ENCODE results near the gene BCL11A.

DNA sequence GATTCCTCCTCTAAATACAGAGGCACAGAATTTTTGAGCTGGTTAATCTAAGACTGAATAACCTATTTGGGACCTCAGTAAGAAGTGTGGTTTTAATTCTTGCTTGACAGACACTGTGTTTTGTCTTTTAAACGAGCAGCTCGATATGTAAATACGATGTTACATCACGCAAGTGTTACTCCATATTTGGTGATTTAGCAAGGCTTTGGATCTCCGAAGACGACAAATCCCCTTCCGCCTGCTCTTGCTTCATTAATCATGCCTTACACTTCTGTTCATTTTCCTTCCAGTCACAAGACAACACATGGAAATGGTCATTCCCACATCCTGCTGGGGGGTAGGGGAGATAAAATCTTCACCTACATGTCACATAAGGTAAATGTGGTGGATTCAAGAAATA, 9.4 kb downstream of the BCL11A start:
- TF ChIP-seq, protein P1, sequence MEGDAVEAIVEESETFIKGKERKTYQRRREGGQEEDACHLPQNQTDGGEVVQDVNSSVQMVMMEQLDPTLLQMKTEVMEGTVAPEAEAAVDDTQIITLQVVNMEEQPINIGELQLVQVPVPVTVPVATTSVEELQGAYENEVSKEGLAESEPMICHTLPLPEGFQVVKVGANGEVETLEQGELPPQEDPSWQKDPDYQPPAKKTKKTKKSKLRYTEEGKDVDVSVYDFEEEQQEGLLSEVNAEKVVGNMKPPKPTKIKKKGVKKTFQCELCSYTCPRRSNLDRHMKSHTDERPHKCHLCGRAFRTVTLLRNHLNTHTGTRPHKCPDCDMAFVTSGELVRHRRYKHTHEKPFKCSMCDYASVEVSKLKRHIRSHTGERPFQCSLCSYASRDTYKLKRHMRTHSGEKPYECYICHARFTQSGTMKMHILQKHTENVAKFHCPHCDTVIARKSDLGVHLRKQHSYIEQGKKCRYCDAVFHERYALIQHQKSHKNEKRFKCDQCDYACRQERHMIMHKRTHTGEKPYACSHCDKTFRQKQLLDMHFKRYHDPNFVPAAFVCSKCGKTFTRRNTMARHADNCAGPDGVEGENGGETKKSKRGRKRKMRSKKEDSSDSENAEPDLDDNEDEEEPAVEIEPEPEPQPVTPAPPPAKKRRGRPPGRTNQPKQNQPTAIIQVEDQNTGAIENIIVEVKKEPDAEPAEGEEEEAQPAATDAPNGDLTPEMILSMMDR (conservative IDR thresholded peaks at IDR 0.05; ENCODE audit: low read depth in 2 of 2) = no peak
- TF ChIP-seq EZH2 (IDR thresholded peaks at IDR 0.05; ENCODE audit: low read depth, unreplicated experiment) (no peak), EZH2phosphoT487 (IDR thresholded peaks at IDR 0.05; ENCODE audit: unreplicated experiment) (no peak), ZNF331 (CRISPR knock-in tag; IDR thresholded peaks at IDR 0.05; ENCODE audit: low read depth) (no peak), POLR2AphosphoS5 (IDR thresholded peaks at IDR 0.05; ENCODE audit: low read depth) (no peak), ETS1 (IDR thresholded peaks at IDR 0.05) (no peak), CREB1 (CRISPR knock-in tag; IDR thresholded peaks at IDR 0.05; ENCODE audit: low read depth) (no peak), REST (IDR thresholded peaks at IDR 0.05; ENCODE audit: unreplicated experiment) (no peak), STAT1 (IDR thresholded peaks at IDR 0.05; ENCODE audit: unreplicated experiment) (no peak), JUNB (IDR thresholded peaks at IDR 0.05; ENCODE audit: unreplicated experiment) (no peak), NANOG (IDR thresholded peaks at IDR 0.05; ENCODE audit: borderline replicate concordance) (no peak)
- TF ChIP-seq, protein P2, sequence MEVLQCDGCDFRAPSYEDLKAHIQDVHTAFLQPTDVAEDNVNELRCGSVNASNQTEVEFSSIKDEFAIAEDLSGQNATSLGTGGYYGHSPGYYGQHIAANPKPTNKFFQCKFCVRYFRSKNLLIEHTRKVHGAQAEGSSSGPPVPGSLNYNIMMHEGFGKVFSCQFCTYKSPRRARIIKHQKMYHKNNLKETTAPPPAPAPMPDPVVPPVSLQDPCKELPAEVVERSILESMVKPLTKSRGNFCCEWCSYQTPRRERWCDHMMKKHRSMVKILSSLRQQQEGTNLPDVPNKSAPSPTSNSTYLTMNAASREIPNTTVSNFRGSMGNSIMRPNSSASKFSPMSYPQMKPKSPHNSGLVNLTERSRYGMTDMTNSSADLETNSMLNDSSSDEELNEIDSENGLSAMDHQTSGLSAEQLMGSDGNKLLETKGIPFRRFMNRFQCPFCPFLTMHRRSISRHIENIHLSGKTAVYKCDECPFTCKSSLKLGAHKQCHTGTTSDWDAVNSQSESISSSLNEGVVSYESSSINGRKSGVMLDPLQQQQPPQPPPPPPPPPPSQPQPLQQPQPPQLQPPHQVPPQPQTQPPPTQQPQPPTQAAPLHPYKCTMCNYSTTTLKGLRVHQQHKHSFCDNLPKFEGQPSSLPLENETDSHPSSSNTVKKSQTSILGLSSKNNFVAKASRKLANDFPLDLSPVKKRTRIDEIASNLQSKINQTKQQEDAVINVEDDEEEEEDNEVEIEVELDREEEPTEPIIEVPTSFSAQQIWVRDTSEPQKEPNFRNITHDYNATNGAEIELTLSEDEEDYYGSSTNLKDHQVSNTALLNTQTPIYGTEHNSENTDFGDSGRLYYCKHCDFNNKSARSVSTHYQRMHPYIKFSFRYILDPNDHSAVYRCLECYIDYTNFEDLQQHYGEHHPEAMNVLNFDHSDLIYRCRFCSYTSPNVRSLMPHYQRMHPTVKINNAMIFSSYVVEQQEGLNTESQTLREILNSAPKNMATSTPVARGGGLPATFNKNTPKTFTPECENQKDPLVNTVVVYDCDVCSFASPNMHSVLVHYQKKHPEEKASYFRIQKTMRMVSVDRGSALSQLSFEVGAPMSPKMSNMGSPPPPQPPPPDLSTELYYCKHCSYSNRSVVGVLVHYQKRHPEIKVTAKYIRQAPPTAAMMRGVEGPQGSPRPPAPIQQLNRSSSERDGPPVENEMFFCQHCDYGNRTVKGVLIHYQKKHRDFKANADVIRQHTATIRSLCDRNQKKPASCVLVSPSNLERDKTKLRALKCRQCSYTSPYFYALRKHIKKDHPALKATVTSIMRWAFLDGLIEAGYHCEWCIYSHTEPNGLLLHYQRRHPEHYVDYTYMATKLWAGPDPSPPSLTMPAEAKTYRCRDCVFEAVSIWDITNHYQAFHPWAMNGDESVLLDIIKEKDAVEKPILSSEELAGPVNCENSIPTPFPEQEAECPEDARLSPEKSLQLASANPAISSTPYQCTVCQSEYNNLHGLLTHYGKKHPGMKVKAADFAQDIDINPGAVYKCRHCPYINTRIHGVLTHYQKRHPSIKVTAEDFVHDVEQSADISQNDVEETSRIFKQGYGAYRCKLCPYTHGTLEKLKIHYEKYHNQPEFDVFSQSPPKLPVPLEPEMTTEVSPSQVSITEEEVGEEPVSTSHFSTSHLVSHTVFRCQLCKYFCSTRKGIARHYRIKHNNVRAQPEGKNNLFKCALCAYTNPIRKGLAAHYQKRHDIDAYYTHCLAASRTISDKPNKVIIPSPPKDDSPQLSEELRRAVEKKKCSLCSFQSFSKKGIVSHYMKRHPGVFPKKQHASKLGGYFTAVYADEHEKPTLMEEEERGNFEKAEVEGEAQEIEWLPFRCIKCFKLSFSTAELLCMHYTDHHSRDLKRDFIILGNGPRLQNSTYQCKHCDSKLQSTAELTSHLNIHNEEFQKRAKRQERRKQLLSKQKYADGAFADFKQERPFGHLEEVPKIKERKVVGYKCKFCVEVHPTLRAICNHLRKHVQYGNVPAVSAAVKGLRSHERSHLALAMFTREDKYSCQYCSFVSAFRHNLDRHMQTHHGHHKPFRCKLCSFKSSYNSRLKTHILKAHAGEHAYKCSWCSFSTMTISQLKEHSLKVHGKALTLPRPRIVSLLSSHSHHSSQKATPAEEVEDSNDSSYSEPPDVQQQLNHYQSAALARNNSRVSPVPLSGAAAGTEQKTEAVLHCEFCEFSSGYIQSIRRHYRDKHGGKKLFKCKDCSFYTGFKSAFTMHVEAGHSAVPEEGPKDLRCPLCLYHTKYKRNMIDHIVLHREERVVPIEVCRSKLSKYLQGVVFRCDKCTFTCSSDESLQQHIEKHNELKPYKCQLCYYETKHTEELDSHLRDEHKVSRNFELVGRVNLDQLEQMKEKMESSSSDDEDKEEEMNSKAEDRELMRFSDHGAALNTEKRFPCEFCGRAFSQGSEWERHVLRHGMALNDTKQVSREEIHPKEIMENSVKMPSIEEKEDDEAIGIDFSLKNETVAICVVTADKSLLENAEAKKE (CRISPR knock-in tag; IDR thresholded peaks at IDR 0.05) = no peak

Data from GM23338 (cell line).